Neural cell (in vitro differentiated cells): ENCODE data around the gene ENTREP3.

Experiments used
- POLR2AphosphoS5 ChIP-seq: IDR thresholded peaks from 2 replicates; pipeline ENCODE4 v1.6.1; 2012
- SMC3 ChIP-seq: fragments of 450-650 bp; conservative IDR thresholded peaks from 2 replicates; pipeline ENCODE4 v1.6.1; 2014; ENCODE audit warnings: antibody characterized with exemption, mild to moderate bottlenecking, moderate library complexity; ENCODE audit not compliant: poor library complexity
- TAF1 ChIP-seq: IDR thresholded peaks from 2 replicates; pipeline ENCODE4 v1.6.1; 2012; ENCODE audit warnings: low read depth
- TF ChIP-seq, protein P1 (sequence below): fragments of 450-650 bp; IDR thresholded peaks from 2 replicates; pipeline ENCODE4 v1.5.1; 2014; ENCODE audit warnings: antibody characterized with exemption, mild to moderate bottlenecking, moderate library complexity; ENCODE audit not compliant: poor library complexity, severe bottlenecking
- TF ChIP-seq, protein P2 (sequence below): IDR thresholded peaks from 2 replicates; pipeline ENCODE4 v1.6.1; 2012; ENCODE audit warnings: borderline replicate concordance

DNA sequence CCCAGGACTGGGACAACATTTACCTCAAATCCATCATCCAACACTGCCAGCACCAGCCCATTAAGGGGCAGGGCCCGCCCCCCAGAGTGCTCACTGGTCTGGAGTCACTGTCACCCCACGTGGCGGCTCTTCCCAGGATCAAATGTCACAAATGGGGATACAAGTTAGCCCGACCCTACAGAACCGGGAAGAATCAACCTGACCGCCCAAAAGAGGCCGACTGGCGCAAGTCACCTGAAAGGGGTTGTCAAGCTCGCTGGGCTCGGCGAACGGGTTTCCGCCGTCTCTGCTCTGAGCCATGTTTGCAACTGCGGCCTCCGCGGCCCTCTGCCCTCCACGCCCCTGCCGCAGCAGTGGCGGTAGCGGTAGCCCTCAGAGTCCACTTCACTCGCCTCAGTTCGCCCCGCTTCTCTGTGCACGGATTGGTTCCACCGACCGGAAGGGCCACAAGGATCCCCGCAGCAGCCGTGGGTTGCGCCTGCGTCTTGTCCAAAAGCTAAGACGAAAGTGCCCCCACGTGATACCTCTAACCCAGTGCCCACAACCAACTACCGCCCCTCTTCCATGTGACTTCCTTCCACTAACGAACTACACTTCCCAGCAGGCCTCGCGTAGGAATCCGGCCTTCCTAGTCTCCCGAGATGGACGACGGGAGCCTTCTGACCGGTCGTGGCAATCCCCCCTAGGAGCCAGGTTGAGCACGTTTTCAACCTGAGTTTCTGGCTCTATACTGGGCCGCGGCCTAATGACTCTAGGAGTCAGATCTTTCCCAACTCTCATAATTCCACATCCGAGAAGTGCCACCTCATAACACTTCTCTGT, 6.8 kb upstream of the ENTREP3 start, which contains the start of gene SCAMP3:
- TF ChIP-seq, protein P1, sequence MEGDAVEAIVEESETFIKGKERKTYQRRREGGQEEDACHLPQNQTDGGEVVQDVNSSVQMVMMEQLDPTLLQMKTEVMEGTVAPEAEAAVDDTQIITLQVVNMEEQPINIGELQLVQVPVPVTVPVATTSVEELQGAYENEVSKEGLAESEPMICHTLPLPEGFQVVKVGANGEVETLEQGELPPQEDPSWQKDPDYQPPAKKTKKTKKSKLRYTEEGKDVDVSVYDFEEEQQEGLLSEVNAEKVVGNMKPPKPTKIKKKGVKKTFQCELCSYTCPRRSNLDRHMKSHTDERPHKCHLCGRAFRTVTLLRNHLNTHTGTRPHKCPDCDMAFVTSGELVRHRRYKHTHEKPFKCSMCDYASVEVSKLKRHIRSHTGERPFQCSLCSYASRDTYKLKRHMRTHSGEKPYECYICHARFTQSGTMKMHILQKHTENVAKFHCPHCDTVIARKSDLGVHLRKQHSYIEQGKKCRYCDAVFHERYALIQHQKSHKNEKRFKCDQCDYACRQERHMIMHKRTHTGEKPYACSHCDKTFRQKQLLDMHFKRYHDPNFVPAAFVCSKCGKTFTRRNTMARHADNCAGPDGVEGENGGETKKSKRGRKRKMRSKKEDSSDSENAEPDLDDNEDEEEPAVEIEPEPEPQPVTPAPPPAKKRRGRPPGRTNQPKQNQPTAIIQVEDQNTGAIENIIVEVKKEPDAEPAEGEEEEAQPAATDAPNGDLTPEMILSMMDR, result no peak
- TF ChIP-seq SMC3 (peak; percentile 35), POLR2AphosphoS5 (no peak), TAF1 (no peak)
- TF ChIP-seq, protein P2, sequence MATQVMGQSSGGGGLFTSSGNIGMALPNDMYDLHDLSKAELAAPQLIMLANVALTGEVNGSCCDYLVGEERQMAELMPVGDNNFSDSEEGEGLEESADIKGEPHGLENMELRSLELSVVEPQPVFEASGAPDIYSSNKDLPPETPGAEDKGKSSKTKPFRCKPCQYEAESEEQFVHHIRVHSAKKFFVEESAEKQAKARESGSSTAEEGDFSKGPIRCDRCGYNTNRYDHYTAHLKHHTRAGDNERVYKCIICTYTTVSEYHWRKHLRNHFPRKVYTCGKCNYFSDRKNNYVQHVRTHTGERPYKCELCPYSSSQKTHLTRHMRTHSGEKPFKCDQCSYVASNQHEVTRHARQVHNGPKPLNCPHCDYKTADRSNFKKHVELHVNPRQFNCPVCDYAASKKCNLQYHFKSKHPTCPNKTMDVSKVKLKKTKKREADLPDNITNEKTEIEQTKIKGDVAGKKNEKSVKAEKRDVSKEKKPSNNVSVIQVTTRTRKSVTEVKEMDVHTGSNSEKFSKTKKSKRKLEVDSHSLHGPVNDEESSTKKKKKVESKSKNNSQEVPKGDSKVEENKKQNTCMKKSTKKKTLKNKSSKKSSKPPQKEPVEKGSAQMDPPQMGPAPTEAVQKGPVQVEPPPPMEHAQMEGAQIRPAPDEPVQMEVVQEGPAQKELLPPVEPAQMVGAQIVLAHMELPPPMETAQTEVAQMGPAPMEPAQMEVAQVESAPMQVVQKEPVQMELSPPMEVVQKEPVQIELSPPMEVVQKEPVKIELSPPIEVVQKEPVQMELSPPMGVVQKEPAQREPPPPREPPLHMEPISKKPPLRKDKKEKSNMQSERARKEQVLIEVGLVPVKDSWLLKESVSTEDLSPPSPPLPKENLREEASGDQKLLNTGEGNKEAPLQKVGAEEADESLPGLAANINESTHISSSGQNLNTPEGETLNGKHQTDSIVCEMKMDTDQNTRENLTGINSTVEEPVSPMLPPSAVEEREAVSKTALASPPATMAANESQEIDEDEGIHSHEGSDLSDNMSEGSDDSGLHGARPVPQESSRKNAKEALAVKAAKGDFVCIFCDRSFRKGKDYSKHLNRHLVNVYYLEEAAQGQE, result peak; percentile 12
